NCI-H1048 (cell line): Measurements from ENCODE around the gene CLCNKA.

Source experiments
- DNase-seq: peaks from one replicate; lab custom pipeline; 2025; lab: John Stamatoyannopoulos, UW

Gene CLCNKA

GRCh38 chr1:16078925-16079656 is 57.3 kb downstream of the CLCNKA start:
- peak; percentile 35 for DNase-seq

GRCh38 chr1:16080422-16081150 is 58.8 kb downstream of the CLCNKA start:
- no peak for DNase-seq

- no peak for DNase-seq
These were observed 59.8 kb downstream of the CLCNKA start for GRCh38 chr1:16081636-16082035.

- no peak for DNase-seq
These were observed 60.6 kb downstream of the CLCNKA start for GRCh38 chr1:16082283-16083038.

GRCh38 chr1:16083486-16083885 is 61.6 kb downstream of the CLCNKA start:
- no peak for DNase-seq
